H9 (cell line): ENCODE results near the gene UBE4B. TPM values are rescaled to one million over a fixed set of nuclear protein-coding genes. Genes with fewer than 3 reads are reported as not detected.

Experiments
- DNase-seq: peaks from one replicate; pipeline ENCODE4 v3.0.0-alpha.2; 2017
- H2AFZ ChIP-seq: one replicate; pipeline ENCODE4 v1.6.1; 2013; ENCODE audit warnings: mild to moderate bottlenecking, low read length, control low read depth, moderate library complexity
- H2AK5ac ChIP-seq: 2 replicates; pipeline ENCODE4 v1.6.1; 2013; ENCODE audit warnings: low read length, control low read depth, mixed read lengths; ENCODE audit not compliant: insufficient read length
- H2BK120ac ChIP-seq: one replicate; pipeline ENCODE4 v1.6.1; 2013; ENCODE audit warnings: low read depth, mild to moderate bottlenecking, low read length, control low read depth, inconsistent platforms; ENCODE audit not compliant: poor library complexity, severe bottlenecking
- H2BK12ac ChIP-seq: 2 replicates; pipeline ENCODE4 v1.6.1; 2013; ENCODE audit warnings: low read length, control low read depth, mixed read lengths, low read depth; ENCODE audit not compliant: insufficient read length
- H2BK15ac ChIP-seq: 2 replicates; pipeline ENCODE4 v1.6.1; 2013; ENCODE audit warnings: low read depth, low read length, control low read depth
- H2BK20ac ChIP-seq: one replicate; pipeline ENCODE4 v1.6.1; 2013; ENCODE audit warnings: low read depth, mild to moderate bottlenecking, low read length, control low read depth, inconsistent platforms; ENCODE audit not compliant: poor library complexity, severe bottlenecking
- H2BK5ac ChIP-seq: 2 replicates; pipeline ENCODE4 v1.6.1; 2013; ENCODE audit warnings: low read length, control low read depth, mixed read lengths; ENCODE audit not compliant: insufficient read length
- H3K14ac ChIP-seq: 2 replicates; pipeline ENCODE4 v1.6.1; 2013; ENCODE audit warnings: low read length, control low read depth; ENCODE audit not compliant: insufficient read depth
- H3K18ac ChIP-seq: 2 replicates; pipeline ENCODE4 v1.6.1; 2013; ENCODE audit warnings: low read depth, mild to moderate bottlenecking, mixed read lengths, low read length, control low read depth; ENCODE audit not compliant: insufficient read length
- H3K23ac ChIP-seq: 2 replicates; pipeline ENCODE4 v1.6.1; 2013; ENCODE audit warnings: low read length, control low read depth, mixed read lengths, low read depth; ENCODE audit not compliant: insufficient read length
- H3K23me2 ChIP-seq: 2 replicates; pipeline ENCODE4 v1.6.1; 2013; ENCODE audit warnings: low read depth, mild to moderate bottlenecking, mixed read lengths, low read length, control low read depth; ENCODE audit not compliant: insufficient read length, poor library complexity, severe bottlenecking
- H3K27ac ChIP-seq: 2 replicates; pipeline ENCODE4 v1.5.1; 2013; ENCODE audit warnings: low read length, control low read depth, mixed read lengths, low read depth; ENCODE audit not compliant: insufficient read length
- H3K27me3 ChIP-seq: 2 replicates; pipeline ENCODE4 v1.6.1; 2013; ENCODE audit warnings: low read length, control low read depth, inconsistent platforms; ENCODE audit not compliant: insufficient read depth
- H3K4ac ChIP-seq: 2 replicates; pipeline ENCODE4 v1.6.1; 2013; ENCODE audit warnings: low read depth, mild to moderate bottlenecking, control low read depth, inconsistent platforms, low read length, moderate library complexity
- H3K4me1 ChIP-seq: 2 replicates; pipeline ENCODE4 v1.6.1; 2013; ENCODE audit warnings: low read length, control low read depth, inconsistent platforms; ENCODE audit not compliant: insufficient read depth
- H3K4me2 ChIP-seq: 2 replicates; pipeline ENCODE4 v1.6.1; 2013; ENCODE audit warnings: low read length, control low read depth, mixed read lengths; ENCODE audit not compliant: insufficient read length, insufficient read depth
- H3K56ac ChIP-seq: 2 replicates; pipeline ENCODE4 v1.6.1; 2013; ENCODE audit warnings: low read depth, mild to moderate bottlenecking, mixed read lengths, low read length, control low read depth; ENCODE audit not compliant: insufficient read length
- H3K79me1 ChIP-seq: 2 replicates; pipeline ENCODE4 v1.6.1; 2013; ENCODE audit warnings: low read depth, mild to moderate bottlenecking, moderate library complexity, low read length, control low read depth, inconsistent platforms; ENCODE audit not compliant: insufficient read depth, poor library complexity, severe bottlenecking
- H3K79me2 ChIP-seq: 2 replicates; pipeline ENCODE4 v1.6.1; 2013; ENCODE audit warnings: low read length, control low read depth, inconsistent platforms; ENCODE audit not compliant: insufficient read depth
- H3K9ac ChIP-seq: 2 replicates; pipeline ENCODE4 v1.6.1; 2013; ENCODE audit warnings: low read length, control low read depth, mixed read lengths; ENCODE audit not compliant: insufficient read length; ENCODE audit errors: extremely low read depth
- H3K9me3 ChIP-seq: one replicate; pipeline ENCODE4 v1.6.1; 2013; ENCODE audit warnings: low read depth, low read length, inconsistent platforms; ENCODE audit not compliant: control insufficient read depth
- H3T11ph ChIP-seq: one replicate; pipeline ENCODE4 v1.6.1; 2013; ENCODE audit warnings: mild to moderate bottlenecking, low read length, control low read depth, inconsistent platforms
- H4K20me1 ChIP-seq: one replicate; pipeline ENCODE4 v1.6.1; 2013; ENCODE audit not compliant: control insufficient read depth, insufficient read length, insufficient read depth
- H4K5ac ChIP-seq: 2 replicates; pipeline ENCODE4 v1.6.1; 2013; ENCODE audit warnings: low read depth, mild to moderate bottlenecking, mixed read lengths, low read length, control low read depth; ENCODE audit not compliant: insufficient read length
- H4K8ac ChIP-seq: replicated peaks from 2 replicates; pipeline ENCODE4 v1.6.1; 2013; ENCODE audit warnings: low read length, control low read depth, mixed read lengths, low read depth; ENCODE audit not compliant: insufficient read length
- H4K91ac ChIP-seq: 2 replicates; pipeline ENCODE4 v1.6.1; 2013; ENCODE audit warnings: low read depth, mild to moderate bottlenecking, moderate library complexity, mixed read lengths, low read length, control low read depth; ENCODE audit not compliant: insufficient read length
- H3K27ac Mint-ChIP-seq, 3 experiments: 2 replicates in 2 of 3; 3 replicates in 1 of 3; pipeline ENCODE4 v1.8.0; 2020 to 2021; ENCODE audit warnings: mixed read lengths in 3 of 3, mild to moderate bottlenecking in 1 of 3, moderate library complexity in 1 of 3
- H3K27me3 Mint-ChIP-seq: 2 replicates; pipeline ENCODE4 v1.8.0; 2021; ENCODE audit warnings: low read depth, mild to moderate bottlenecking, moderate library complexity, mixed read lengths
- H3K36me3 Mint-ChIP-seq, 3 experiments: 2 replicates in 2 of 3; 3 replicates in 1 of 3; pipeline ENCODE4 v1.8.0; 2020 to 2021; ENCODE audit warnings: low read depth in 3 of 3, mixed read lengths in 3 of 3; ENCODE audit not compliant: insufficient read depth in 1 of 3
- H3K4me1 Mint-ChIP-seq, 2 experiments: 2 replicates each; pipeline ENCODE4 v1.8.0; 2020; ENCODE audit warnings: mixed read lengths in 2 of 2
- H3K4me3 Mint-ChIP-seq, 2 experiments: 2 replicates in 1 of 2; 3 replicates in 1 of 2; pipeline ENCODE4 v1.8.0; 2020 to 2021; ENCODE audit warnings: mild to moderate bottlenecking in 2 of 2, mixed read lengths in 2 of 2, moderate library complexity in 1 of 2
- H3K9me3 Mint-ChIP-seq, 2 experiments: 2 replicates in 1 of 2; 3 replicates in 1 of 2; pipeline ENCODE4 v1.8.0; 2020; ENCODE audit warnings: mild to moderate bottlenecking in 2 of 2, mixed read lengths in 2 of 2, moderate library complexity in 1 of 2
- WGBS: extraction: QIAGEN DNeasy Blood & Tissue Kit; methylation state at CpG from one replicate; pipeline ENCODE4 v1.1.7; 2013; ENCODE audit warnings: missing lambda C conversion rate, low lambda C conversion rate, mixed read lengths; ENCODE audit not compliant: insufficient read length; ENCODE audit errors: extremely low coverage; 5-methylcytosine and 5-hydroxymethylcytosine counted together
- total RNA-seq: library from RNA; stranded (reverse); gene quantifications from 2 replicates; pipeline ENCODE4 v1.2.1, GENCODE V29; 2021
- TF ChIP-seq, protein P1 (sequence below): fragments of 200-600 bp; sonication (generic); conservative IDR thresholded peaks from 3 replicates; pipeline ENCODE4 v1.8.0; 2021; ENCODE audit warnings: antibody characterized with exemption, mild to moderate bottlenecking

UBE4B gene
- total RNA-seq, 1 experiment from 2014 or later, result 67.6 TPM

DNA sequence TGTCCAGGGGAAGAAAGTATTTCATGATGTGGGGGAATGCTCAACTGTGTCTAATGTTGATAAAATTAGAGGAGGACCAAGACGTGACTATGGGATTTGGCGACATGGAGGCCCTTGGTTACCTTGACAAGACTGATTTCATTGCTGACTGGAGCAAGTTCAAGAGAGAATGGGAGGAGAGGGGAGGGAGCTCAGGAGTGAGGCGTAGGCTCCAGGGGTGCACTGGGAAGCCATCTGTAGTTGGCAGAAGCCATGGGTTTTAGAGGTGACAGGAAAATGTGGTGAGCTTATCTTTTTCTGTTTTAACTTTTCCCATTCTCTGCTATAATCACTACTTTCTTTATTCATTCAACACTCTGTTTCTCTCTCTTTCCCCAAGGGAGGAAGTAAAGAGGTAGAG lies 15.8 kb downstream of the UBE4B start:
- no peak overlapping the region for H3K4me3 Mint-ChIP-seq
- Histone ChIP-seq H3K14ac (no peak overlapping the region), H3K9me3 (no peaks in the 10 kb centered on the region), H4K5ac (no peak overlapping the region), H2AFZ (no peak overlapping the region), H3T11ph (no peak overlapping the region), H3K9ac (no peak overlapping the region), H3K4ac (no peak overlapping the region), H2BK12ac (peak overlapping the region; percentile 74), H2BK5ac (no peak overlapping the region), H3K27me3 (no peaks in the 10 kb centered on the region), H3K4me1 (0 out of 2 replicates have a peak, but pooled peaks cover 9% of the 10 kb centered on the region), H2BK15ac (no peak overlapping the region), H3K23me2 (no peaks in the 10 kb centered on the region), H4K20me1 (no peaks in the 10 kb centered on the region), H2BK20ac (no peak overlapping the region), H3K56ac (no peak overlapping the region), H3K18ac (no peak overlapping the region), H3K79me2 (peaks cover 28% of the 10 kb centered on the region; the same call in 1 of the 2 replicates), H3K79me1 (peaks cover 15% of the 10 kb centered on the region), H4K91ac (no peak overlapping the region), H3K27ac (no peak overlapping the region), H2AK5ac (no peak overlapping the region), H4K8ac (no peak overlapping the region), H2BK120ac (no peak overlapping the region), H3K4me2 (no peak overlapping the region), H3K23ac (no peak overlapping the region)
- no peak for DNase-seq
- WGBS, result no CpG with 5 or more reads among the region's 3 CpGs
- peak overlapping the region in 1 of 3 experiments; percentile 15; a peak in 2 of 7 replicates for H3K27ac Mint-ChIP-seq
- TF ChIP-seq, protein P1, sequence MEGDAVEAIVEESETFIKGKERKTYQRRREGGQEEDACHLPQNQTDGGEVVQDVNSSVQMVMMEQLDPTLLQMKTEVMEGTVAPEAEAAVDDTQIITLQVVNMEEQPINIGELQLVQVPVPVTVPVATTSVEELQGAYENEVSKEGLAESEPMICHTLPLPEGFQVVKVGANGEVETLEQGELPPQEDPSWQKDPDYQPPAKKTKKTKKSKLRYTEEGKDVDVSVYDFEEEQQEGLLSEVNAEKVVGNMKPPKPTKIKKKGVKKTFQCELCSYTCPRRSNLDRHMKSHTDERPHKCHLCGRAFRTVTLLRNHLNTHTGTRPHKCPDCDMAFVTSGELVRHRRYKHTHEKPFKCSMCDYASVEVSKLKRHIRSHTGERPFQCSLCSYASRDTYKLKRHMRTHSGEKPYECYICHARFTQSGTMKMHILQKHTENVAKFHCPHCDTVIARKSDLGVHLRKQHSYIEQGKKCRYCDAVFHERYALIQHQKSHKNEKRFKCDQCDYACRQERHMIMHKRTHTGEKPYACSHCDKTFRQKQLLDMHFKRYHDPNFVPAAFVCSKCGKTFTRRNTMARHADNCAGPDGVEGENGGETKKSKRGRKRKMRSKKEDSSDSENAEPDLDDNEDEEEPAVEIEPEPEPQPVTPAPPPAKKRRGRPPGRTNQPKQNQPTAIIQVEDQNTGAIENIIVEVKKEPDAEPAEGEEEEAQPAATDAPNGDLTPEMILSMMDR, result no peak
- H3K4me1 Mint-ChIP-seq, result peaks cover 24 to 26% of the 10 kb centered on the region in 2 experiments
- no peaks in the 10 kb centered on the region for H3K9me3 Mint-ChIP-seq
- H3K27me3 Mint-ChIP-seq, result no peaks in the 10 kb centered on the region
- H3K36me3 Mint-ChIP-seq, result peaks cover 8 to 20% (median 16%) of the 10 kb centered on the region in 3 experiments; a peak in 5 of 7 replicates
